GM20431 (cell line): ENCODE data around the gene SERPINA12.
"Not testable (repeated sequence)": the region's sequence is repeated elsewhere in the genome, so short reads cannot be mapped to it uniquely, and the experiment has no call there.

Experiments used
- in situ Hi-C: fragments of 300-500 bp; cut with MseI, MboI; formaldehyde crosslinking; loops from one replicate; pipeline ENCODE4 v1.15.0; 2020; ENCODE audit warnings: low sequenced_read_pairs; ENCODE audit not compliant: unreplicated experiment

SERPINA12 gene

GRCh38 chr14:94539181-94539580 is 29.9 kb upstream of the SERPINA12 start:
- in situ Hi-C loops, result no loop called here

GRCh38 chr14:94538070-94538740 is 28.9 kb upstream of the SERPINA12 start:
- in situ Hi-C loops, result no loop called here

GRCh38 chr14:94536836-94537235 is 27.6 kb upstream of the SERPINA12 start:
- in situ Hi-C loops, result no loop called here

- in situ Hi-C loops, result no loop called here
Observed at GRCh38 chr14:94535506-94535905, 26.2 kb upstream of the SERPINA12 start.

- in situ Hi-C loops, result no loop called here
Observed at GRCh38 chr14:94532447-94532846, 23.2 kb upstream of the SERPINA12 start.

- in situ Hi-C loops, result no loop called here
Observed at GRCh38 chr14:94531187-94531586, 21.9 kb upstream of the SERPINA12 start.

GRCh38 chr14:94524093-94524492 is 14.8 kb upstream of the SERPINA12 start:
- in situ Hi-C loops, result no loop called here

- in situ Hi-C loops, result no loop called here
Observed at GRCh38 chr14:94523265-94523664, 14.0 kb upstream of the SERPINA12 start.

- in situ Hi-C loops, result no loop called here
Observed at GRCh38 chr14:94522115-94522724, 13.0 kb upstream of the SERPINA12 start.

GRCh38 chr14:94521375-94522114 is 12.3 kb upstream of the SERPINA12 start:
- in situ Hi-C loops, result no loop called here

GRCh38 chr14:94517641-94518257 is 8.5 kb upstream of the SERPINA12 start:
- in situ Hi-C loops, result no loop called here

GRCh38 chr14:94517248-94517640 is 8.0 kb upstream of the SERPINA12 start:
- in situ Hi-C loops, result no loop called here

- in situ Hi-C loops, result no loop called here
Observed at GRCh38 chr14:94515856-94516255, 6.6 kb upstream of the SERPINA12 start.

GRCh38 chr14:94515426-94515825 is 6.2 kb upstream of the SERPINA12 start:
- in situ Hi-C loops, result no loop called here

- in situ Hi-C loops, result no loop called here
Observed at GRCh38 chr14:94514351-94514750, 5.1 kb upstream of the SERPINA12 start.

- in situ Hi-C loops, result not testable (repeated sequence)
Observed at GRCh38 chr14:94510481-94510880, 1.2 kb upstream of the SERPINA12 start.

- in situ Hi-C loops, result no loop called here
Observed at GRCh38 chr14:94505641-94506040, 3.6 kb downstream of the SERPINA12 start.

GRCh38 chr14:94505206-94505605 is 4.1 kb downstream of the SERPINA12 start:
- in situ Hi-C loops, result no loop called here

- in situ Hi-C loops, result no loop called here
Observed at GRCh38 chr14:94501588-94502516, 7.4 kb downstream of the SERPINA12 start.

- in situ Hi-C loops, result no loop called here
Observed at GRCh38 chr14:94500264-94500663, 9.0 kb downstream of the SERPINA12 start.
